ENCODE results near the gene SSTR3. TPM values are rescaled to one million over a fixed set of nuclear protein-coding genes. Genes with fewer than 3 reads are reported as not detected.
A peak's percentile ranks its signal among the peaks of the same experiment; 100 is the strongest.

The SSTR3 gene
- total and polyA plus RNA-seq, 2 of the 4 experiments (the other 2 are of a cell fraction) = under 0.01 to 0.07 TPM

GRCh38 chr22:37225481-37225880, 13.2 kb upstream of the SSTR3 start:
- Histone ChIP-seq H4K5ac (ENCODE audit: low read depth, low read length) (no peak overlapping the region), H2AK9ac (replicated peaks; ENCODE audit: low read depth, low read length, poor library complexity) (no peak overlapping the region), H3K14ac (replicated peaks; ENCODE audit: low read depth, low read length) (no peak overlapping the region), H3K9me3 (ENCODE audit: control insufficient read depth, insufficient read depth, low read length) (peaks cover 6% of the 10 kb centered on the region), H3K27me3 (ENCODE audit: control insufficient read depth, insufficient read depth, low read length) (peaks cover 1% of the 10 kb centered on the region; the same call in 1 of the 2 replicates), H3K4me1 (ENCODE audit: control insufficient read depth, insufficient read depth, low read length) (peaks cover 22% of the 10 kb centered on the region), H3K4me3 (ENCODE audit: insufficient read depth, low read depth, low read length) (no peak overlapping the region), H2BK120ac (ENCODE audit: low read depth, low read length) (no peak overlapping the region), H2BK15ac (ENCODE audit: low read depth, low read length) (no peak overlapping the region), H3K23ac (ENCODE audit: low read depth, low read length) (no peak overlapping the region), H3K18ac (ENCODE audit: low read depth, low read length) (no peak overlapping the region), H3K36me3 (ENCODE audit: control insufficient read depth, insufficient read depth, low read length) (no peaks in the 10 kb centered on the region), H3K9me1 (ENCODE audit: insufficient read depth, low read length) (peaks cover 15% of the 10 kb centered on the region), H2AK5ac (ENCODE audit: low read depth, low read length) (no peak overlapping the region), H2BK5ac (ENCODE audit: low read depth, low read length, poor library complexity, severe bottlenecking) (no peak overlapping the region), H2AFZ (replicated peaks; ENCODE audit: low read length, poor library complexity) (no peak overlapping the region), H3K4me2 (ENCODE audit: low read depth, low read length) (no peak overlapping the region), H3K4ac (ENCODE audit: low read depth, low read length) (no peak overlapping the region), H2BK20ac (ENCODE audit: low read depth, low read length) (no peak overlapping the region), H3K9ac (ENCODE audit: low read depth, low read length) (no peak overlapping the region), H4K20me1 (ENCODE audit: insufficient read depth, low read length) (peaks cover 4% of the 10 kb centered on the region), H3K56ac (ENCODE audit: extremely low read depth, insufficient read depth, low read length) (no peak overlapping the region), H4K91ac (ENCODE audit: insufficient read depth, low read depth, low read length) (no peak overlapping the region), H3K27ac (ENCODE audit: insufficient read depth, low read length) (no peak overlapping the region), H3K79me1 (ENCODE audit: low read depth in 1 of 2, low read length in 2 of 2) (peaks cover 0 to 7% of the 10 kb centered on the region in 2 experiments; a peak in 1 of 4 replicates), H4K8ac (ENCODE audit: low read depth in 2 of 2, low read length in 2 of 2) (no peak overlapping the region)
- no TSS peak for BruUV-seq (replicated peaks)
- WGBS, 2 experiments (ENCODE audit: extremely low coverage in 2 of 2, insufficient read length in 1 of 2) = 69% methylated on average over 2 of the region's 8 CpGs; no CpG with 5 or more reads in 1 of the 2 experiments
- no peak for ATAC-seq (ENCODE audit: low read depth)
- dilution Hi-C loops (cut with HindIII; ENCODE audit: low sequenced_read_pairs, unreplicated experiment) (no loop called here), in situ Hi-C loops (cut with MboI; ENCODE audit: low sequenced_read_pairs) (no loop called here), intact Hi-C loops (cut with micrococcal nuclease) (no loop called here)
- ChIA-PET CTCF (no interaction called here), POLR2A (ENCODE audit: unreplicated experiment) (no interaction called here)
- TF ChIP-seq RAD21 (IDR thresholded peaks at IDR 0.05; ENCODE audit: low read length) (peak; percentile 6; the same call in 1 of the 2 replicates), FOS (IDR thresholded peaks at IDR 0.05; ENCODE audit: low read depth, low read length) (no peak)
- DNase-seq = no peak
